Subcutaneous adipose tissue (tissue), 4 donors: Measurements from ENCODE around the gene MPP1. TPM values are rescaled to one million over a fixed set of nuclear protein-coding genes. Genes with fewer than 3 reads are reported as not detected.

Source experiments
- CTCF ChIP-seq: fragments of 450-650 bp; IDR thresholded peaks from one replicate; pipeline ENCODE4 v1.5.1; 2016; ENCODE audit warnings: low read depth, mild to moderate bottlenecking, control low read depth, antibody characterized with exemption, moderate library complexity
- total RNA-seq, 4 donors: library from RNA; depleted of rRNA; stranded (reverse); fragments of >200 nt; gene quantifications; one replicate each; pipeline ENCODE4 v1.1.0, GENCODE V29; 2016

MPP1 gene
- total RNA-seq, 4 donors from 2014 or later: 40.9 to 106 (median 55.3) TPM

GRCh38 chrX:154739952-154740465, 65.3 kb downstream of the MPP1 start:
- no peak for TF ChIP-seq CTCF

GRCh38 chrX:154738011-154738738, 67.1 kb downstream of the MPP1 start:
- TF ChIP-seq CTCF: no peak

- TF ChIP-seq CTCF: no peak
These were observed 68.1 kb downstream of the MPP1 start for GRCh38 chrX:154737136-154737535.

- no peak for TF ChIP-seq CTCF
These were observed 69.4 kb downstream of the MPP1 start for GRCh38 chrX:154735695-154736393.

DNA sequence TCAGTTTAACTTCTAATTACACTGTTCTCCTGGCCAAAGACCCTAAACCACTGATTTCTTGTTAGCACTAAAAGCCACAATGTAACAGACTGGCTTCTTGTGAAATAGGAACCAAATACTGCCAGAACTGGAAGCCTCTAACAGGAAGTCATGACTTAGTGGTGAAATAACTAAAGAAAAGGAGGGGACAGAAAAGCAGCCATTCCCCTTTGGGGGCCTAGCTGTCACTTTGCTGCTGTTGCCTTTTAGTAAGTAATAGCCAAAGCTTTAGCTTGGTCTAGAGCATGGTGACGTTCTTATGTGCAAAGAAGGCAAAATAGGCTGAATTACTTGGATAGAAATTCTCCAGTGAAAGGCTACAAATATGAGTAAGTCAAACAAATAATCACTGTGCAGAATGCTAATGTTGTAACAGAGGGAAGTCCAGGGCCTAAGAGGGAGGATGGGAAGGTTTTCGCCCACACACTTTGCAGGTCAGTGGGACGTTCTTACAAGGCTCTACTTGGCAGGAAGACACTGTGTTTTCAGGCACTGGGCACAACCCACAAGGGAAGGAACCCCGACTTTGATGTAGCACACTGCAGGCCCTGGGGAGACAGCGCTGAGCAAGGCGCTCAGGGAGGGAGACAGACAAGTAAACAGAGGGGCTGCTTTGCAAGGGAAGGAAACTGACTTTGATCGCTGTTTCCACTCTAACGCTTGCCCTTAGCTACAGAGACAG, 71.1 kb downstream of the MPP1 start:
- no peak for TF ChIP-seq CTCF

- no peak for TF ChIP-seq CTCF
These were observed 72.2 kb downstream of the MPP1 start for GRCh38 chrX:154733066-154733425.
